Stimulated activated CD8-positive, alpha-beta memory T cell treated with anti-CD3 and anti-CD28 coated beads, Interleukin-4, amount 100 ng/mL, for 1 hour (primary cell): ENCODE data around the gene TTLL7.
"Not testable (repeated sequence)": the region's sequence is repeated elsewhere in the genome, so short reads cannot be mapped to it uniquely, and the experiment has no call there.

Experiments used
- DNase-seq, 2 donors: peaks; one replicate each; pipeline ENCODE4 v3.0.0-alpha.2; 2020; ENCODE audit warnings: low read depth in 2 of 2, low spot score in 1 of 2

The TTLL7 gene

DNA sequence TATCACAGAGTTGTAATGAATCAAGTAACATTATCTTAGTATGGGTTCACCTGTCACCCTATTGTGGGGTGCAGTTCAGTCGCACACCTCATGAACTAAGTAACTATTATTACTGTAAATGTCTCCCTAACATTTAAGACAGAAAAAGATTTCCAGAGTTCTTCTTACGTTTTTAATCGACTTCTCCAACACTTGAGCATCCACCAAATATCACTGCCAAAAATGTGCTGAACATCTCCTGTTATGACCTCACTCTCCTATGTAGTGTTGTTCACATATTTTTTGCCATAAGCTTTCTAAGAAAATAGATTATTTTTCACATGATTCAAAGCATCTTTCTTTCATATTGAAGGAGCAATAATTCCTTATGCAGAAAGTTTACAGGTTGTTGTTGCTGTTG, 1.3 kb downstream of the TTLL7 start:
- DNase-seq, result no peak

DNA sequence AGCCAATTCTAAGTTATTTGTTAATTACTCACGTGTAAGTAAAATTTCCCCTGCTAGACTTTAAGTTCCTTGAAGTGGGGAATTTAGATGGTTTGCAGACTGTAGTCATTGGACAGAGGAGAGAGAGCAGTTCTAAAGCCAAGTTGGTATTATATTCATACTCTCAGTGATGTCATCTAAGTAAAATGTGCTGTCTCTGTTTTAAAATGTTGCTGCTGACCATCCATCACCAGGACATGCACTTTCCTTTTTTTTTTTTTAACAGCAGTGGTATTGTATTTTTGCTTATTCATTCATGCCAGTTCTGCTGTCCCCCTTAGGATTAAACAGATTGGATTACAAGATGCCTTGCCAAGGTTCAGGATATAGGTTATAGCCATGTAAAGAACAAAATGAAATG, 2.3 kb downstream of the TTLL7 start:
- DNase-seq, result no peak

DNA sequence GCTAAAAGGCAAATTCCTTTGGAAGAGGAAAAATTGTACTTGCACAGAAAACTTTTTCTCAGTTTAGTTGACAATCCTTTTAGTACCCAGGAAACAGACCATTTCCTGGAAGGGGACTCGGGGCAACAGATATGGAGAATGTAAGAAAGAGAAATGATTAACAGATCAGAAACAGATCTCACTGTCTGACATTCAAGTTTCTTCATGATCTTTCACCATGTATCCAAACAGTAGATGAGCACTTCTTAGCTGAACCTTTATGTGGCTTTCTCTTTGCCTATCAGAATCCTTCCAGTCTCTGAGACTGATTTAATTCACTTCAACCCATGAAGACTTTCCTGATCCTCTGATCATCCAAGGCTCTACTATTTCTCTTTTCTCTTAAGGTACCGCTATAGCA, 2.7 kb downstream of the TTLL7 start:
- no peak for DNase-seq

DNA sequence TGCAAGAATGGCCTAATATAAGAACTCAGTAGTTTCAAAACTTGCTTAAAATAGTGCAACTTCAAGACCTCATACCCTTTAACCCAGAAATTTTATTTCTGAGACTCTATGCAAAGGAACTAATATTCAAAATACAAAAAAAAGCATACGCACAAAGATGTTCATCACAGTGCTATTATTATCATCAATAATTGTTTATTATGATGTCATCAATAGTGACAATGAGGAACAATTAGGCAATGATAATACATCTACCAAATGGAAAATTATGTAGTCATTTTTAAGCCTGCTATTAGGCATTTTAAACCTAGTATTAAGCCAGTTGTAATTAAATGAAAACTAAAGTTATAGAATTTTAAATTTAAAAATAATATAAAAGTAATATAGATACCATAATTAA, 3.3 kb downstream of the TTLL7 start:
- DNase-seq, result no peak

DNA sequence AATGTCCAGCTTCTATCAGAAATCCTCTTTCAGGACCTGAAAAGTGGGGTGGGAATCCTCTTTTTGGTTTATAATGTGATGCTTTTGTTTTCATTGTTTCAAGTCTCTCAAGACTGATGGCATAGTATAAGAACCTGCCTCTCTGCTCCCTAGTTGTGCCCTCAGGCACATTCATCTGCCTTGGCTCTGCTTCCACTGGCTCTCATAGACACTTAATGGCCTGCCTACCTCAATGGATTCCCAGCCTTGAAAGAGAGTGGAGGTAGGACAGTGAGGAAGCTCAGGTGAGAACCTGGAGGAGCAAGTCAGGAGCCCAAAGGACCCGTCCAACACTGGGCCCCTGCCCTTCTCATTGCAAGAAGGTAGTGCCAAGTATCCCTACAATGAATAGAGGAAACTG, 4.8 kb downstream of the TTLL7 start:
- DNase-seq, result no peak

DNA sequence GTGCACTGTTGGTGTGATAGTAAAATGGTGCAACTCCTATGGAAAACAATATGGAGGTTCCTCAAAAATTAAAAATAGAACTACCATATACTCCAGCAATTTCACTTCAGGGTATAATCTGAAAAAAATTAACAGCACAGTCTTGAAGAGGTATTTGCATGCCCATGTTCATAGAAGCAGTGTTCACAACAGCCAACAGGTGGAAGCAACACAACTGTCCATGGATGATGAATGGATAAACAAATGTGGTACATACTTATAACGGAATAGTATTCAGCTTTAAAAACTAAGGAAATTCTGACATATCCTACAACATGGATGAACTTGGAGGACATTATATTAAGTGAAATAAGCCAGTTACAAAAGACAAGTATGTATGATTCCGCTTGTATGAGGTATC, 8.2 kb downstream of the TTLL7 start:
- DNase-seq, result no peak

DNA sequence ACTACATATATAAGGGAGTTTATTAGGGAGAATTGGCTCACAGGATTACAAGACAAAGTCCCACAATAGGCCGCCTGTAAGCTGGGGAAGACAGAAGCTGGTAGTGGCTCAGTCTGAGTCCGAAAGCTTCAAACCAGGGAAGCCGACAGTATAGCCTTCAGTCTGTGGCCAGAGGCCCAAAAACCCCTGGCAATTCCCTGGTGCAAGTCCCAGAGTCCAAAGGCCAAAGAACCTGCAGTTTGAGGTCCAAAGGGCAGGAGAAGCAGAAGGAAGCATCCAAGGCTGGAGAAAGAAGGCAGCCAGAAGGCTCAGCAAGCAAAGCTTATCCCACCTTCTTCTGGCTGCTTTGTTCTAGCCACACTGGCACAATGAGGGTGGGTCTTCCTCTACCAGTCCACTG, 13.9 kb downstream of the TTLL7 start:
- no peak for DNase-seq

DNA sequence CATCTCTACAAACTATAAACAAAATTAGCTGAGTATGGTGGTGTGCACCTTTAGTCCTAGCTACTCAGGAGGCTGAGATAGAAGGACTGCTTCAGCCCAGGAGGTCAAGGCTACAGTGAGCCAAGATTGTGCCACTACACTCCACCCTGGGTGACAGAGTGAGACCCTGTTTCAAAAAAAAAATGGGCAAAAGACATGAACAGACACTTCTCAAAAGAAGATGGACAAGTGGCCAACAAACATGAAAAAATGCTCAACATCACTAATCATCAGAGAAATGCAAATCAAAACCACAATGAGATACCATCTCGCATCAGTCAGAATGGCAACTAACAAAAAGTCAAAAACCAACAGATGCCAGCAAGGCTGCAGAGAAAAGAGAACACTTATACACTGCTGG, 15.0 kb downstream of the TTLL7 start:
- DNase-seq, result not testable (repeated sequence)

DNA sequence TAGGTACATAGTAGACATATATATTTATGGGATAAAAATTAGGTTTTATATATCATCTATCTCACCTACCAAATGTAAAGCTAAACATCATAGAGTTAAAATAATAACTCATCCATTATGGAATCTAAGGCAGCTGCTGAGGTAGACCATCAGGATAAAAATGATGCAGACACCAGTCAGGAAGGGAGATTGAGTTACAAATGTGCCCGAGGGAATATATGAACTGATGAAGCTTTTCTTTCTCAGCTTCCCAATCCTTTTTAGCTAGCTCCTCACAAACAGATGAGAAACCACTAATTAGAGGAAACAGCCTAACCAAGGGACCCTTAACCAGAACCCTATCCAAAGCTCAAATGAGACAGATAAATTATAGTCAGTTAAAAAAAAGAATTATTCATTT, 20.9 kb downstream of the TTLL7 start:
- no peak for DNase-seq

DNA sequence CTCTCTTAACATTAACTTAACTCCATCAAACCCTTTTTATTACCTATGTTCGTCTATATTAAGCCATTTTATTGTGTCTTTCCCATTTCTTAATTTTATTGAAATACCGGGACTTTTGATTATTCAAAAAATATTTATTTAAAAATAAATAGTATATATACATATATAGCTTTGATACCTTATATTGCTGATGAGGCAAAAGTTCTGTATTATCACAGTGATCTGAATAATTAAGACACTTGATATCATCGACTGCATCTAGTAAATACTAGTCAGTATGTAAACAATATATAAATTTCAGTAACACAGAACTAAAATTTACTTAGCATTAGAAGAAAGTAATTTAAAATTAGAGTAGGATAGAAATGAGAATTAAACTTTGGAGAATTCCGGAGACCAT, 22.0 kb downstream of the TTLL7 start:
- DNase-seq, result no peak

DNA sequence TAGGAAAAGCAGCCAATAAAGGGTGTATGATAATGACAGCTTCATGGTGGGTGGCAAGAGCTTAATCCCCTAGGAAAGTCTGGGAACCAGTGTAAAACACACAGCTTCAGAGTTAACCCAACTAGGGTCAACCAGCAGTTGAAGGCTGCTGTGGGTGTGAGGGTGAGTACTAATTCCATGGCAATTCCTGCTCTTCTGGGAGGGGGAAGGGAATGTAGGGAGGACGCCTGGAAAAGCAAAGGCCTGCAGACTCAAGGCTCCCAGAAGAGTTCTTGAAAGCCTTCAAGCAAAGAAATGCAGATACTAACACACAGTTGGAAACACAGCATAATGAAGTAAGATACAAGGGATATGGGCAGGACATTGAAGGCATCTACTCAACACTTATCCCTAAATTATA, 28.1 kb downstream of the TTLL7 start:
- DNase-seq, result no peak

DNA sequence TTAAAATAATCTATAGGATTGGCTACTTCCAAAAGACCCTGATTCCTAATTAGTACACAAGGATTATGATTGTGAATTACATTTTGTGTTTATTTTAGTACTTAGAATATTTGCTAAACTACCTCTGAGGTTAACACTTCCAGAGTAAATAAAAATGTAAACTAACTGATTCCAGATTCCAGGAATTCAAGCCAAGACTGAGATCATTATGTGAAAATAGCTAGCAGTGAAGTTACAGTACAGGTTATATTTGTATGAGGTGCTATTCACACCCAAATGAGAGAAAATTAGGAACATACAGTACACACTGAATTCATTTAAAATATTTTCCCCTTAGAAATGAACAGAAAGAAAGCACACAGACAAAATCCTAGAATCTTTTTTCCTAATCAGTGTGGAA, 28.8 kb downstream of the TTLL7 start:
- DNase-seq, result no peak

DNA sequence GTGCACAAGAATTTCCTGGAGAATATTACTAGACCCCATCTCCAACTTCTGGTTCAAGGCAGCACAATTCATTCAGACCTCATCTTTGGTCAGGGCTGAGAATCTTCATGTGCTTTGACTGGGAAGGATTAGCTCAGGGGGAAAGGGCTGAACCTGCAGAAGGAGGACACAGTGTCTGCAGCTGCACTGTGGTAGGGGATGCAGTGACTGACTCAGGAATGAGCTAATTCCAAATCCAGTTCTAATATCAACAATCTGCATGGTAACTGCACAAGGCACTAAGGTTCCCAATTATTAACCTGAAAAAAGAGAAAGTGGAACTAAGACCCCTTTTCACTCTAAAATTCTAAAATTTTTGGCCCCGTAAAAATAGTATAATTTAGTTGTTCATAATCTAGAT, 31.6 kb downstream of the TTLL7 start:
- DNase-seq, result no peak

DNA sequence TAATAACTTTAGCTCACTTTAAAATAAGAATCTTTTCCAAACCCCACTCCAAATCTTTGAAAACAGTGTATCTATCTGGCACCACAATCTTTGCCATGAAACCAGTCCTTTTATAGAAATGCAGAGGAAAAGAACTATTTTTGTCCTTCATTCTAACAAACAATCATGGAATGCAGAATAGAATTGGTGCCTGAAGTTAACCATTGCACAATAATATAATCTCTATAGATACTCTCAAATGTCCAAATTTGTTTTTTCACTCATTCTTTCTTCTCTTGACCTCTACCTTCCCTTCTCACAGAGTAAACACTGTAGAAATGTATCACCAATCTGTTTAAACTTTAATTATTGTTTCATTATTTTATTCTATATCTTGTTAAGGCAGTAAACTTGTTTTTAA, 34.8 kb downstream of the TTLL7 start:
- no peak for DNase-seq

DNA sequence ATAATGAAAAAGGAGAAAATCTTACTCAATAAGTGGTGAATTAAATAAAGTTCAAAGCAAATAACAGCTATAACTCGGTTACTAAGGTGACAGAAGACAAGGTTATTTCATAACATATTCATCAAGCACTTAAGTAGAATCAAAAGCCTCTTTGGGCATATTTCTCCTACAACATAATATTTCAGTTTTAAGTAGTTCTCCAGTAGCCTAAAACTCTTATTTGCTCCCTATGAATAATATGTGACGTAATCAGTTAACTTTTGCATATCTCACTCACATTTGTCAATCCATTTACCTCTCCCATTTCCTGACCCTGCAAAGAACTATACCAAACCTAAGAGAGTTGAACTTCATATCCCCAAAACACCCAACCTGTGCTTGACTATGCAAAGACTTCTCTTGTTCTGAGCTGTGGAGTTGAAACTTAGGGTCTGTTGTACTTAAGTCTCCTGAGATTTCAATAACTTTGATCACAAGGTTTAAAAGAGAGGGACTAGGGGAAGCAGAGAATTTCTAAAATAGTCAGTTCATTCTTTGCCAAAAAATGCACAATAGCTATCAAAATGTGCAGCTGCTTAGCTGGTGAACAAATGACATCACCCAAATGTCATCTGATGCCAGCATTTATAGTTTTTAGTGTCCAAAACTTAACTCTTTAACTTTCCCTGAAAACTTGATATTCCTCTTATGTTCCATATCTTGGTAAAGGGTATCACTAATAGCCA, 37.2 kb downstream of the TTLL7 start:
- DNase-seq, result no peak

DNA sequence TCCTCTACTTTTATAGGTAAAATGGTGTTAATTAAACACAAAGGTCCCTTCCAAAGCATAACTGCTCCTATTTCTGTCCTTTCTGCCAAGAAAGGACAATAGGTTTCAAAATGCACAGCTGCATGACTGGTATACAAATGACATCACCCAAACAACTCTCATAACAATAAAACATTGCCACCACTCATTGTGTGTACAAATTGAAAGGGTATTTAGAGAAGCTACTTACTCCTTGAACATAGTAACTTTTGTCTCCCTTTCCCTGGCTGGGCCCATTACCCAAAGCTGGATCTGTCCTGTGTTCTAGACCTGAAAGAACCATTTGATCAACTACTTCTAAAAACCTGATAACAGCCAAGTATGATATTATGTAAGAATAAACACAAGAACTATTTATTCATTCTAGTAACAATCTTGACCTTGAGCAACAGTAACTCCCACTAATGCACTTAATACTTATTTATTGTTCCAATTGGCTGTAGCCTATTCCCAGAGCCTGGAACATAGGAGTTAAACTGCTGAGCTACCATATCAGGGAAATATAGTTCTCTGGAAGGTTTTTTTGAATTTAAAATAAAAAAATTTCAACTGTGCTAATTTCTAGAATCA, 38.2 kb downstream of the TTLL7 start:
- DNase-seq, result no peak

DNA sequence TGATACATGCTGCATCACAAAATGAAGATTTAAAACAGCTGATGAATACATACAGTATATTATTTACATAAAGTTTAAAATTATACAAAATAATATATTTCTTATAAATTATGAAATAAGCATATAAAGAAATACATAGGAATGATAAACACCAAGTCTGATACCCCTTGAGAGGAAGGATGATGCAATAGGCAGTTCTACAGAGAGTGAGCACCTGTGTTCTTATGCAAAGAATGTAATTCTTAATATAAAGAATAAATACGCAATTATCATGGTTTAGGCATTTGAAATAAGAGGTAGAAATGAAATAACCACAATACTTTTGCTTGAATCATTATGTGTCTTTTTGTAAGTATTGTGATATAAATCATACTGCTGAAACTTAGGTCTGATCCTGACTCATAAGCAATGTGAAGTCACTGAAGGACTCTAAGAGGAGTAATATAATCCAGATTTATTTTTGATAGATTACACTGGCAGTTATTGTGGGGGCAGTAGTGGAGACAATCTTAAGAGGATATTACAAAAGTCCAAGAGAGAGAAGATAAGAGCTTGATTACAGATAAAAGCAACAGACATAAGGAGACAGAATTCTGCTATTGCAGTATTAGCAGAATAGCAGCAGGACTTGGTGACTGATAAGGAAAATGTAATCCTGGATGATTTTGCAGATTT, 39.0 kb downstream of the TTLL7 start:
- no peak for DNase-seq

DNA sequence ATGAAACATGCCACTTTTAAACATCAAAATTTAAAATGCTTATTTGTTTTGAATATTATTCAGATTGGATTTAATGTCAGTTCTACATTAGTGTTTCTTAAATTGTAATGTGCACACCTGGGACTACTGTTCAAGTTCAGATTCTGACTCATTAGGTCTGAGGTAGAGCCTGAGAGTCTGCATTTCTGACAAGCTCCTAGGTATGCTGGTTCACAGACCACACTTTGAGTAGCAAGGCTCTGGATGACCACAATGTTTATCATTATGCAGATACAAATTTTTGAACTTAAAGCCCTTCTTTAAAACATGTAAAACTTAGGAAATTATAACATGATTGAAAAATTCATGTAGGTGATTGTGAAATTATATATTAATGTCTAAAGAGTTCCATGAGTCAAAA, 40.2 kb downstream of the TTLL7 start:
- no peak for DNase-seq

DNA sequence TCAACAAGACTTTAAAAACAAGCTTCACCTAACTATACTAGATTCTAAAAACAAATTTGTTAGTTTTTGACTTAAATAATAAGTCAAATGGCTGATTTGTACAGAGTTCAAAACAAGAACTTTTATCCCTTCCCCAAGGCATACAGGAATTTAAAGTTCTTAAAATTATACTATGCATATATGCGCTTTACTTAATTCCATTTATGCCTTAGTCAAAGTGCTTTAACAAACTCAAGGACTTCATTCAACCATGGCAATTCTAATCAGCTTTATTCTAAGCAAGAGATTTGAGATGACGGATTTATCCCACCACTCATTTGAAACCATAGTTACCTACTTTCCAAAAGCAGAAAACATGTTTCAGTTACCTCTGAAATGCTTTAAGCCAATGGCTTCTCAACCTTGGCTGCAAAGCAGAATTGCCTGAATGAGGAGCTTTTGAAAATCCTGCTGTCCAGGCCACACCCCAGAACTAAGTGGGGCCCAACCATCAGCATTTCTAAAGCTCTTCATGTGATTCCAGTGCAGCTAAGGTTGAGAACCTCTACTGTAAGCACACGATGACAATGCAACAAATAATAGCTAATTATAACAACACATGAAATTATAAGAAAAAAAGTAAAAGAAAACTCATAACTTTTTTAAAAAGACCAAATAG, 44.6 kb downstream of the TTLL7 start:
- DNase-seq, result no peak

DNA sequence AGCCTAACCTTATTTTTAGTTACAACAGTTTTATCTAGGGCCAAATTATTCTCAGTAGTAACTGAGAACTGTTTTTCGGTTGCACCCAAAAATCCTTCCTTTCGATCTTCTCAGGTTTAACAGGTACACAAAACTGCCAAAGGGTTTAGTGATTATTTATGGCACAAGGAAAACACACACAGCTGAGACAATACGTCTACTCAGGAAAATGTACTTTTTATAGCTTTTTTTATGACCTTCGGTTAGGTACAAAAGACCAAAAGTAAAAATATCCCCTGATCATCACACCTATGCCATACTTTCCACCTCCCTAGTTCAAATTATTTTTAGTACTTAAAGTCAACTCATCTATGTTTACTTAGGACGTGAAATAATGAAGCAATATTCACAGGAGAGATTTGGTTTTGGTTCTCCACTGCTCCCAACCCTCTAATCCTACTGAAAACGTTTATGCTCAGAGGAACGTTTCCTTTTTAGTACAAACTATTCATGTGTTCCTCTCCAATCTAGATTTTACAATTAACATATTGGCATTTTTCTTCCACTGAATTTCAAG, 48.7 kb downstream of the TTLL7 start:
- no peak for DNase-seq

DNA sequence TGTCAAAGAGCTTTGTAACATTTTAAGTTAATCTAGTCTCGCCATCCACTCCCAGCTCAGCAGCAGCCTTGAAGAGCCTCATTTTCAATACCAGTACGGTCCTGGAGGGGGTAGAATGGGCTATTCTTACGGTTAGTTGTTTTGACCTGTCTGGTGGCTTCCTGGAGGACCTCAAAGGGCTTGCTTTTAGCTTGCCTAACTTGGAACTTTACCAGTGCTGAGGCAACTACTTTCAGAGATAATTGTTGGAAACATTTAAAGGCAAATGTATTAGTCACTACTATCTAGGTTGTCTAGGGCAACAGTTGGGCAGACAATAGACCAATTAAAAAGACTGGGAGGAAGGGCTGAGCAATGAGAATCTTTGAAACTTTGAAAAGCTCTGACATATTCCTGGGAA, 56.0 kb downstream of the TTLL7 start:
- DNase-seq, result no peak

DNA sequence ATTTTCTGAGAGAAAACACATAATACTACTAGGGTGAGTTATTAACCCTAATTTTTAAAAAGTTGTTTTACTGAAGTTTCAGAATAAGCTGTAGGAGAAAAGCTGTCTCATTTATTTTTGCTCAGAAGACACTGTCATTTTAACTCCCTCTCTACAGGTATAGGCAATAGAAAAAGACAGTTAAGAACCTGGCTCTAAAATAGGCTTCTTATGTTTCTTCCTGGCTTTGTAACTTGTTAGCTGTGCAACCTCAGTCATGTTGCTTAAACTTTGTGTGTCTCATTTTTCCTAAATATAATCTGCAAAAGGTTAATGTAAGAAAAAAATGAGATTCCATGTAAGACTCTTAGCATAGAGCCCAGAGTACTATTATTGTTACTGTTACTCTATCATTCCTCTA, 64.4 kb downstream of the TTLL7 start:
- no peak for DNase-seq
